GM18511 (cell line): Measurements from ENCODE around the gene HAGH.

Experiments used
- ATAC-seq: cut with Tn5 transposase; IDR thresholded peaks from one replicate; pipeline ENCODE4 v1.9.1; 2021; ENCODE audit warnings: mild to moderate bottlenecking, moderate library complexity; ENCODE audit not compliant: unreplicated experiment

Gene HAGH

DNA sequence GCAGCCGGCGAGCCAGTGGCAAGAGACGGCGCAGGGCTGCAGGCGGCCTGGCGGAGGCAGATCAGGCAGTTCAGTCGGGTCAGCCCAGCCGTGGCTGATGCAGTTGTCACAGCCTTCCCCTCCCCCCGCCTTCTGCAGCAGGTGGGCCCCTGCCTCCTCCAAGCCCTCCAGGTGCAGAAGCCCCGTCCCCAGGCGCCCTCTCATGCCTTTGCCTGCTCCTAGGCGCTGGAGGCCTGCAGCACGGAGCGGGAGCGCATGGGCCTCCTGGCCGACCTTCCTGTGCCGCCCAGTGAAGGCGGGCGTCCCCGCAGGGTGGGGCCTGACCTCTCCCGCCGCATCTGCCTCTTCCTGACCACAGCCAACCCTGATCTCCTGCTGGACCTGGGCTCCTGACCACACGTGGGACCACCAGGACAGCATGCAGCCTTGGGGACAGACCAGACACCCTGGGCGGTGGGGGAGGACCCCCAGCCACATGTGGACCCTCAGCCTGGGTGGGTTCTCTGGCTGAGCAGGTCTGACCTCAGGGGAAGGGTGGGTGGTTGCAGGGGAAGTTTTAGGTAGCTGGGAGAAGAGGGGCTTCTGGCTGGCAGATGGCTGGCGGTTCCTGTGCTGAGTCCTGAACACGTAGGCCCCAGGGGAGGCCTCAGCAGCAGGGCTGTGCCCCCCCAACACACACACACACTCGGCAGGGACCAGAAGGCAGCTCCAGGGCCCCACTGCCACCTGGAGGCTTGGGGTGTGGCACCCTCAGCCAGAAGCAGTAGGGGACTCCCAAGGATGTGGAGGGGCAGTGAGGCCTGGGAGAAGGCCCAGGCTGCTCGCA is 50.6 kb downstream of the HAGH start:
- no peak for ATAC-seq

DNA sequence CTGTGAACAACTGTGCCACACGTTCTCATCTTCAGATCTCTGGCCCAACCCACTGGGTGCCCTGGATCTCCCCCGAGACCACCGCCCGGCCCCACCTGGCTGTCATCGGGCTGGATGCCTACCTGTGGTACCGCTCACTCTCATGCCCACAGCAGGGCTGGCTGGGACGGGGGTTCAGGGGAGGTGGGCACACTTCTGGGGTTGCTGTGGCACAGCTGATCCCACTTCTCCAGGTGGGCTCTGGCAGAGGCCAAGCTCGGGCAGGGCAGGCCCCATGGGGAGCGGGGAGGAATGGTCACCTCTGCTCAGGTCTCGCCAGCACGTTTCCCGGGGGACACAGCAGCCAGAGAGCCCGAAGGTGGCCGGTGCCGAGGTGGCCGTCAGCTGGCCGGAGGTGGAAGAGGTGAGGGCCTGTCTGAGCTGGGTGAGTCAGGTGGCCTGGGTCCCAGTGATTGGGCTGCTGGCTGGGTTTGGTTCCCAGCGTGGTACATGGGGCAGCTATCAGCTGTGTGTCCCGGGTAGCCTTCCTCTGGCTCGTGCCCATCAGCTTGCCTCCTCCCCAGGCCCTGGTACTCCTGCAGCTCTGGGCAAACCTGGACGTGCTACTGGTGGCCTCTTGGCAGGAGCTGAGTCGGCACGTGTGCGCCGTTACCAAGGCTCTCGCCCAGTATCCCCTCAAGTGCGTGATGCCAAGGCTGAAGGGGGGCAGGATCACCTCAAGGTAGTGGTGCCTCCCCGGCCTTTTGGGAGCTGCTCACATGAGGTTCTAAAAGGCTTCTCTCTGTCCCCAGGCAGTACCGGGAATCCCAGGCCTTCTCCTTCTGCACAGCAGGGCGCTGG is 51.4 kb downstream of the HAGH start:
- no peak for ATAC-seq

DNA sequence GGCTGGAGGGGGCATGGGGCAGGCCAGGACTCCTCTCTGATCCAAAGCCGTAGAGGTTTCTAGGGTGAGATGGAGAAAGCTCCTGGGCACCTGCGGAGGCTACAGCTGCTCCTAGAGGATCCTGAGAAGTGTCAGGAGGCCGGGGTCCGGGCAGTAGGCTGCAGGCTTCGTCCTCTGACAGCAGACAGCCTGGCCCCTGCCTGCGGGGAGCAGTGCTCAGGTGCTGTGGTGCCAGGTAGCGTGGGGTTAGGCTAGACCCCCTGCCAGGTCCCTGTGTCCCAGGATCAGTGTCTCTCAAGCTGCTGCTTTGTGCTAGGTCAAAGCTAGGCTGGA is 52.2 kb downstream of the HAGH start:
- no peak for ATAC-seq

DNA sequence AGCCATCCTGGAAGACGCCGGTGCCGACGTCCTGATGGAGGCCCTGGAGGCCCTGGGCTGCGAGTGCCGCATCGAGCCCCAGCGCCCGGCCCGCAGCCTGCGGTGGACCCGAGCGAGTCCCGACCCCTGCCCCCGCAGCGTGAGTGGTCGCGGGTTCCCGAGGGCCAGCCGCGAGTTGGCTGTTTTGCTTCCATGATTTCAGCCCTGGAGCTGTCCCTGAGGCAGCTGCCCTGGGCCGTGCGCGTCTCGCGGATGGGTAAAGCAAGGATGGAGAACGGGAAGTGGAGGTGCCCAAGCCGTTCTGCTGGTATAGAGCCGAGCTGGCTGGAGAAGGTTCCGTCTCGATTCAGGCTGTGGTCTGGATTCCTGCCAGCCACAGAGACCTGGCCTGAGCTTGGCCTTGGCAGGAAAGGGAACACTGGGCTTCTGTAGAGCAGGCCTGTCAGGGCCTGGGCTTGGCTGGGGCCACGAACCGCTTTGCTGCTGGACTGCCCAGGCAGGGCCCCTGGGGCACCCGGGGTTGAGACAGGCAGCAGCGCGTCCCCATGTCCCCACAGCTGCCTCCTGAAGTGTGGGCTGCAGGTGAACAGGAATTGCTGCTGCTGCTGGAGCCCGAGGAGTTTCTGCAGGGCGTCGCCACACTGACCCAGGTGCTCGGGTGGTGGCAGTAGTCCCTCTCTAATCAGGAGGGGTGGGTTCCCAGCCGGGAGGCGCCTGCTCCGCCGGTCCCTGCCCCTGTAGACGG is 52.8 kb downstream of the HAGH start:
- ATAC-seq = no peak

DNA sequence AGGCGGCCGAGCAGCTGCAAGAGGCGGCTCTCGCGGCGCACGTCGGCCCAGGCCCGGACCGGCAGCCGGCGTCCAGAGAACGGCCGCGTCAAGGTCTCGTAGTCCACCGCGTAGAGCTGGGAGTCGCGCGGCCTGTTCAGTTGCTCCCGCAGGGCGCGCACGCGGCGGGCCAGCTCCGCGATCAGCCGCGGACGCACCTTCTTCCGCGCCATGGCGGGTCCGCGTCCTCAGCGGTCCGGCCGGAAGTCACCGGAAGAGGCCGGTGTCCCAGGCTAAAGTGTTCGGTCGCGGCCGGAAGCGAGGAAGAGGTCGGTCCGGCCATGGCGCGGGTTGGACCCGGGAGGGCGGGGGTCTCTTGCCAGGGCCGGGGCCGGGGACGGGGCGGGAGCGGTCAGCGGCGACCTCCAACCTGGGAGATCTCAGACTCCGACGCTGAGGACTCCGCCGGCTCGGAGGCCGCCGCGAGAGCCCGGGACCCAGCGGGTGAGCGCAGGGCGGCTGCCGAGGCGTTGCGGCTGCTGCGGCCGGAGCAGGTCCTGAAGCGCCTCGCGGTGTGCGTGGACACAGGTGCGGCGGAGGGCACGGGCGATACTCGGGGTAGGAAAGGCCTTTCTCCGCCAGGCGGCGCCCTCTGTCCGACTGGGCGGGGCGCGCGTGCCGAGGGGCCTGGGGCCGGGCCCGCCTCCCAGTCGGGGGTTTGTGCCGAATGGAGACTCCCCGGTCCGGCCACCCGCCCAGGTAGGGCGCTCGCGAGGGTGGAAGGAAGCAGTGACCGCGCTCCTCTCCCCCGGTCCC is 53.5 kb downstream of the HAGH start, which contains the start of gene MRPS34:
TSS of gene MRPS34 (minus strand) at position 227 of the 795 bp plus-strand sequence. CDS start at position 212, 15 bp downstream.
- ATAC-seq = peak; percentile 56

DNA sequence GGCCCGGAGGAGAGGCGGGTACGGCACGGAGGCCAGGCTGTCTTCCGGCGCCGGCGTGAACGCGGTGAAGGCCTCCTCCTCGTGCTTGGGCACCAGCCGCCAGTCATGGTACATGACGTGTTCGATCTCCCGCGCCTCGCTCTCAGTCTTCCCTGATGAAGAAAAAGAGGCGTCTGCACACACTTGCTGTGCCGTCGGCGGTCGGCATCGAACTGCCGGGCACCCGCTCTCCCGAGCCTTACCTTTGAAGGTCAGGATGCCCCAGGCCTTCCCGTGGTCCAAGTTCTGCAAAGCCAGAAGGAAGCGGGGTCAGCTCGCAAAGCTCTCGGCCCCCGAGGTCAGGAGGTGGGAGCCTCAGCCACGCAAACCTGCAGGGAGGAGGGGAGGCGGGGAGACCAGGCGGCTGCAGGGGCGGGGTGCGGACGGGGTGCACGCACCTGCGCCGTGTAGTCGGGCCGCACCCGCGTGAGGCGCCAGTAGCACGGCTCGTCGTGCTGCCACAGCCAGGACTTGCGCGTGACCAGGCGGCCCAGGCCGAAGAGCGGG is 54.2 kb downstream of the HAGH start, which contains the start of gene EME2:
TSS of gene EME2 (plus strand) at position 449 of the 546 bp plus-strand sequence. CDS start 418 bp downstream, outside the sequence.
- no peak for ATAC-seq

DNA sequence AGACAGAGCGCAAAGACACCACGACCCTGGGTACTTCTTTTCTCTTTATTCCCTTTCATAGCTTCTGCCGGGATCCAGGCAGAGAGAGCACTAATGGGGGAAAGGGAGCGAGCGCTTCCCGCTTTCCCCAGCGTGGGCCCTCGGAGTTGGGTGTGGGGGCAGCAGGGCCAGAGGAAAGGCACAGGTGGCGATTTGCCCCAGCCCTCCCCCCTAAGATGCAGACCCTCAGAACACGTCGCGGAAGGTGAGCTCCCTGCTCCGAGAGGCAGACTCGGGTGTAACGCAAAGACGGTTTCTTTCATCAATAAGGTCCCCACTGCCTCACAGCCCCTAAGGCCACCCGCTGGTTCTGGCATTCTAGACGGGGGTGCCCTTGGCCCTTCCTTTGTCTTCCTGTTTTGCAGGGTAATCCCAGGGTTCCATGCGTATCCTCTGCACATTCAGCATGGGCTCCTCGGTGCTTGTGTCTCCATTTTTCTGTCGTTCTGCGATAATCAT is 54.7 kb downstream of the HAGH start:
- ATAC-seq = no peak

DNA sequence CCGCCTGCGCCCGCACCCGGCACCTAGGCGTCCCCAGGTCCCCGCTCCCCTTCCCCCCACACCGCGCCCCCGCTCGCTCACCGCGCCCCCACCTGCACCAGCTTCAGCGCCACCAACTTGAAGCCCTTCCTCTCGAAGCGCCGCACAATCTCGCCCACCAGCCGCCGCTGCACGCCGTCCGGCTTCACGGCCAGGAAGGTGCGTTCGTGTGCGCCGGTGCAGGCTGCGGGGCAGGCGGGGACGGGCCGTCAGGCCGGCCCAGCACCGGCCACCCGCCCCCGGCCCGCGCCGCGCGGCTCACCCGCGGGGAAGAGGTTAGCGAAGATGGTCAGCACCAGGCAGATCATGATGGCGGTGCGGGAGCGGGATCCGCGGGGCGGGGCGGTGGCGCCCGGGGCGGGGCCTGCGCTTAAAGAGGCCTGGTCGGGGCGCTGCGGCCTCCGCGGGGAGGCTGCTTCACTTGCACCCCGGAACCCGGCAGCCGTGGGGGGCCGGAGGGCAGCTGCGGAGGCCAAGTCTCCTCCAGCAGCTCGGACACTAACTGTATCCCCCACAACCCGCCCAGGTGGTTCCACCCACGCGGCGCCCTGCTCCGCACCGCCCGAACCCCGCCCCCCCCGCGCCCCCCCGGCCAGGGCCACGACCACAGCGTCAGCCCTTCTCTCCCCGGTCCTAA is 55.3 kb downstream of the HAGH start, which contains the start of gene NME3:
TSS of gene NME3 (minus strand) at position 356 of the 676 bp plus-strand sequence. CDS start at position 347, 9 bp downstream.
- ATAC-seq = peak; percentile 43

DNA sequence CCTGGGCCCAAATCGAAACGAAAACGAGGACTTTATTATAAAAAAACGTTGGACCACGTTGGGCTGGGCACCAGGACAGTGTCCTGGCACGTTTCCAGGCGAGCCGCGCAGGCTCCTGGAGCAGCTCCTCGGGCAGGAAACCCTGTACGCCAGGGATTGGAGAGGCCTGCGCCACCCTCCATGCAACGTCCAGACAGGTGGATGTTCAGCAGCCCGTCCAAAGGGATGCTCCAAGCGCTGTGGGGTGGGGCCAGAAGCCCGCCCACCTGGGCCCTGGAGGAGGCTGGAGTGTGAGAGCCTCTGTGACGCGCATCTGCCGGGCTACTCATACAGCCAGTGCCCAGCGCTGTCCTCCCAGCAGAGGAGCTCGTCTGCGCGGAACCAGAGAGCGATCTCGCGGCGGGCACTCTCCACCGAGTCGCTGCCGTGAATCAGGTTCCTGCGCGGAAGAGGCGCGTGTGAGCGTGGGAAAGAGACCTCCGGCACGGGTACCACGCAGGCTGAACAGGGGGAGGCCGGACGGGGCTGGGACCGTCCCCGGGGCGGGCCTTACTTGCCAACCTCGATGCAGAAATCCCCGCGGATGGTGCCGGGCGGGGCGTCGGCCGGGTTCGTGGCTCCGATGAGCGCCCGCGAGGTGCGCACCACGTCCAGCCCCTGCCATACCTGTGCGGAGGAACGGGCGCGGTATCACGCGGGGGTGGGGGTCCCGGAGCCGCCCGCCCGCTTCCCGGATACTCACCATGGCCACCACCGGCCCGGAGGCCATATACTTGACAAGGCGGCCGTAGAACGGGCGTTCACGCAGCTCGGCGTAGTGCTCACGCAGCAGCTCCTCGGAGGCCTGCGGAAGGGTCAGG is 56.1 kb downstream of the HAGH start:
- no peak for ATAC-seq

DNA sequence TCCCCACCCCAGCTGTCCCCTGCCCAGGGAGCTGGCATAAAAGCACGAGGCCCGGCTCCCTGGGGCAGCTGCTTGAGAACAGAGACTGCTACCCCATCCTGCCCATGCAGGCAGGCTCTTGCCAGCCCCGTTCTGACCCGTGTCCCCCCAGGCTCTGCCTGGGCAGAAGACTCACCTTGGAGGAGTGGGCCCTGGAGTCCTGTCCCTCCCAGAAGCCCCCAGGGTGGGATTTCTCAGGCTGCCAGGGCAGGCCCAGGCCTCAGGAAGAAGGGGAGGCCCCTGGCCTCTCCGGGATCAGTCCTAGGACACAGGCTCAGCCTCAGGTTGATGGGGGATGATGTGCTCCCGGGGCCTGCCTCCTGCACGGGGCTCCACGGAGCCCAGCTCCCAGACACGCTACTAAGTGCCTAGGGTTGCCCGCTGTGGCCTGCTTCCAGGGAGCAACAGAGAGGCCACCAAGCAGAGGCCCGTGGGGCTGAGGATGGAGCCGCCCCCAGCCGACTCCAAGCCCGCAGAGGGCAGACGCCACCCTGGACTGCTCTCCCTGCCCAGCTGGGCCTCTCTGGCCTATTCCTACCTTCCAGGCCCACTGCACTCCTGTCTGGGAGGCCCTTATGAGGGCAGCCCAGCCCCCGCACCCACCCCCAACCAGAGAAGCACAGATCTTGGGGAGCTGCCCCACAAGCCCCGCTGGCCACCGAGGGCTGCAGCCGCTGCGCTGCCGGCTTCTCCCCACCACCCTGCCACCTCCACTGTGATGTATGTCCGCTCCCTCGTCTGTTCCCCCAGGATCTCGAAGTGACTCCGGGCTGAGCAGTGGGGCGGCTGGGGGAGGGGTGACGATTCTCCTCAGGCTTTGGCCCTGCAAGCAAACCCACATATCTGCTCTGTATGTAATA is 57.0 kb downstream of the HAGH start:
- ATAC-seq = no peak

DNA sequence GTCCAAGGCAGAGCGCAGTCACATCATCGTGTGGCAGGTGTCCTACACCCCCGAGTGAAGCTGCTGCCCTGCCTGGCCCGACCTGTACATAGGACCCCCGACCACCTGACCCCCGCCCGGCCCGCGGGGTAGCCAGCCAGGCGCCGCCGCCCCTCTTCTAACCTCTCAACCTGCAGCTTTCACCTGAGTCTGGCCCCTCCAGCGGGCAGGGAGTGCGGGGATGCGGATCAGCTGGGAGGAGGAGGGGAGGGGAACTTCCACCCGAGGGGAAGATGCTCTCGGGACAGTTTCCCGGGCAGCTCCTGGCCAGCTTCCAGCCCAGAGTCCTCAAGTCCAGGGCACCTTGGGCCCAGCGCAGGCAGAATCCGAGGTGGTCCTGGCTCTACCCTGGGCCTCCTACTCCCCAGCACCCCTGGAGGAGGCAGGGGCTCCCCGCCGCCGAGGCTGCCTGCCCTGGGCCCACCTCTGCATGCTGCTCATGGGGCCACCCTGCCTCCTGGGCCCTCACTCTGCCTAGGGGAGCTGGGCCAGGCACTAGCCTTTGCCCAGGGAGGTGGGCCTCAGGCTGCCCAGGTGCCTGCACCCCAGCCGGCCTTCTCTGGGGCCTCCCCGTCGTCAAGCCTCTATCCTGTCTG is 57.7 kb downstream of the HAGH start:
- ATAC-seq = no peak

DNA sequence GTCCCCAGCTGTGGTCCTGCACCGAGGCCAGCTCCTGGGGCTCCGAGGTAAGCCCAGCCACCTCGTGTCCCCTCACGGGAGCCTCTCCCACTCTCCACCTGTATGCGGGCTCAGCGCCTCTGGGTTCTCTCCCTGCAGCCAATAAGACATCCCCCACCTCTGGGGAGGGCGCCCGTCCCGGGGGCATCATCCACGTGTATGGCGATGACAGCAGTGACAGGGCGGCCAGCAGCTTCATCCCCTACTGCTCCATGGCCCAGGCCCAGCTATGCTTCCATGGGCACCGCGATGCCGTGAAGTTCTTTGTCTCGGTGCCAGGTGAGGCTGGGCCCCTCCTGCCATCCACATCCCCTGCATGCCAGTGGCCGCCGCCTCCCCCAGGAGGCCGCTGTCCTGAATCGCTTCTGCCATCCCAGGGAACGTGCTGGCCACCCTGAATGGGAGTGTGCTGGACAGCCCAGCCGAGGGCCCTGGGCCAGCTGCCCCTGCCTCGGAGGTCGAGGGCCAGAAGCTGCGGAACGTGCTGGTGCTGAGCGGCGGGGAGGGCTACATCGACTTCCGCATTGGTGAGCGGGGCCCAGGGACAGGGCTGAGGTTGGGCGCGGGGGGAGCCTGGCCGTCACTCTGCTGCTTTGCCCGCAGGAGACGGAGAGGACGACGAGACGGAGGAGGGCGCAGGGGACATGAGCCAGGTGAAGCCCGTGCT is 58.4 kb downstream of the HAGH start:
- ATAC-seq = no peak

DNA sequence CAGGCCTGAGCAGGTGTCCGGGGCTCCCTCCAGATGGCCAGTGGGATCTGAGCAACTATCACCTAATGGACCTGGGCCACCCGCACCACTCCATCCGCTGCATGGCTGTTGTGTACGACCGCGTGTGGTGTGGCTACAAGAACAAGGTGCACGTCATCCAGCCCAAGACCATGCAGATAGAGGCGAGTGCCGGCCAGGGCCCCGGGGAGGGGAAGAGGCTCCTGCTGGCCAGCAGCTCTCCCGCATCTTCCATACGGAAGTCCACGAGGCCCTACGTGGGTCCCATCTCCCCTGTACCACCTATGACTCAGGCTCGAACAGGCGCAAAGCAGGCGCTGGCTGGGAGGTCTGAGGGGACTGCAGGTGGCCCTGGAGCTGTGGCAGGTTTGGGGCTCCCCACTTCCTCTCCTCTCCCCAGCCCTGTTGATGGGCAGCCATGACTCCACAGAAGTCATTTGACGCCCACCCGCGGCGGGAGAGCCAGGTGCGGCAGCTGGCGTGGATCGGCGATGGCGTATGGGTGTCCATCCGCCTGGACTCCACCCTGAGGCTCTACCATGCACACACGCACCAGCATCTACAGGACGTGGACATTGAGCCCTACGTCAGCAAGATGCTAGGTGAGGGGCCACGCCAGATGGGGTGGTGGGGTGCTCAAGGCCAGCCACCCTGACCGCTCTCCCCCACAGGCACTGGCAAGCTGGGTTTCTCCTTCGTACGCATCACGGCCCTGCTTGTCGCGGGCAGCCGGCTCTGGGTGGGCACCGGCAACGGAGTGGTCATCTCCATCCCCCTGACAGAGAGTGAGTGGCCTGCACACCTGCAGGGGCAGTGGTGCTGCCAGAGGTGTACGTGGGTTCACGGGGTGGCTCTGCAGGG is 59.3 kb downstream of the HAGH start:
- no peak for ATAC-seq

DNA sequence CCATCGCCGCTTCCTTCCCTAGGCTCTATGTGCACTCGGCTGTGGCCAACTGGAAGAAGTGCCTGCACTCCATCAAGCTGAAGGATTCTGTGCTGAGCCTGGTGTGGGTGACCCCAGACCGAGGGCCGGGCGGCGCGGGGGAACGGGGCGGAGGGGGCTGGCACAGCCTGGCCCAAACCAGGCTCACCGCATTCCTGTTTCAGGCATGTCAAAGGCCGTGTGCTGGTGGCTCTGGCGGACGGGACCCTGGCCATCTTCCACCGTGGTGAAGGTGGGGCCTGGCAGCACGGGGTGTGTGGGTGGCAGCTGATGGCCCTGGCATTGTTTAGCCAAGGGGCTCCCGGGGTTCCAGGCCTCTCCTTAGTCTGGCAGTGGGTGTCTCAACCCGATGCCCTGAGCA is 59.9 kb downstream of the HAGH start:
- ATAC-seq = no peak

DNA sequence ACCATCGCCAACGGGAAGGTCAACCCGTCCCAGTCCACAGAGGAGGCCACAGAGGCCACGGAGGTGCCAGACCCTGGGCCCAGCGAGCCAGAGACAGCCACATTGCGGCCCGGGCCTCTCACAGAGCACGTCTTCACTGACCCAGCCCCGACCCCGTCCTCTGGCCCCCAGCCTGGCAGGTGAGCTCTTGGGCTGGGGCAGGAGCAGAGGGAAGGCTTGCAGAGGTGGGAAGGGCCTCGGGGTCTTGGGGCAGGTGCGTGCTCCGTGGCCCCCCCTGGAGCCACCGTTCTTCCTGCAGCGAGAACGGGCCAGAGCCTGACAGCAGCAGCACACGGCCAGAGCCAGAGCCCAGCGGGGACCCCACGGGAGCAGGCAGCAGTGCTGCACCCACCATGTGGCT is 60.4 kb downstream of the HAGH start:
- ATAC-seq = no peak
